NCI-H187 (cell line): ENCODE results near the gene EPGN.
"Not testable (repeated sequence)": the region's sequence is repeated elsewhere in the genome, so short reads cannot be mapped to it uniquely, and the experiment has no call there.

Experiments used
- DNase-seq, 2 experiments: peaks; one replicate each; lab custom pipeline; 2025; lab: John Stamatoyannopoulos, UW

The EPGN gene

GRCh38 chr4:74340421-74340820 is 32.2 kb downstream of the EPGN start:
- not testable (repeated sequence) for DNase-seq

DNA sequence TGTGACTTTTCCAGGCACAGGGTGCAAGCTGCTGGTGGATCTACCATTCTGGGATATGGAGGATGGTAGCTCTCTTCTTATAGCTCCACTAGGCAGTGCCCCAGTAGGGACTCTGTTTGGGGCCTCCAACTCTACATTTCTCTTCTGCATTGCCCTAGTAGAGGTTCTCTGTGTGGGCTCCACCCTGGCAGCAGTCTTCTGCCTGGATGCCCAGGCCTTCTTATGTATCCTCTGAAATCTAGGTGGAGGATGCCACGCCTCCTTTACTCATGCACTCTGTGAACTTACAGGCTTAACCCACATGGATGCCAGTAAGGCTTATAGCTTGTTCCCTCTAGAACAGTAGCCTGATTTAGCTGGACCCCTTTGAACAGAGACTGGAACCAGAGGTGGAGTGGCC is 35.8 kb downstream of the EPGN start:
- no peak for DNase-seq

GRCh38 chr4:74353858-74354257 is 45.6 kb downstream of the EPGN start:
- no peak for DNase-seq

DNA sequence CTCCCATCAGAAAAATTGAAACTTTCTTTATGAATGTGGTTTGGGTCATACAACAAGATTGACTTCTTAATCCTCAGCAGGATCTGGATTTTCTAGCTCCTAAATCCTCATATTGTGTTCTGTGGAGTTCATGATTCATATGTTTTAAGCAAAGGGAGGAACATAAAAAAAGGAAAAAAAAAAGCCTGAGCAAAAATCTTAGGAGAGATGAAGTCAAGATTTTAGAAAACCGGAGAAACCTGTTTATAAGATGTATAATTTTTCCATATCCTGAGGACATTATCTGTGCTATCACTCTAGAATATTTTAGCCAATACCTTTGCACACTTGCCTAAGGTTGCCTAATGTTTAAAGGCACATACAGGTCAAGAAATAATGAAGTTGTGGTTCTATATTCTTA is 49.7 kb downstream of the EPGN start:
- no peak for DNase-seq

DNA sequence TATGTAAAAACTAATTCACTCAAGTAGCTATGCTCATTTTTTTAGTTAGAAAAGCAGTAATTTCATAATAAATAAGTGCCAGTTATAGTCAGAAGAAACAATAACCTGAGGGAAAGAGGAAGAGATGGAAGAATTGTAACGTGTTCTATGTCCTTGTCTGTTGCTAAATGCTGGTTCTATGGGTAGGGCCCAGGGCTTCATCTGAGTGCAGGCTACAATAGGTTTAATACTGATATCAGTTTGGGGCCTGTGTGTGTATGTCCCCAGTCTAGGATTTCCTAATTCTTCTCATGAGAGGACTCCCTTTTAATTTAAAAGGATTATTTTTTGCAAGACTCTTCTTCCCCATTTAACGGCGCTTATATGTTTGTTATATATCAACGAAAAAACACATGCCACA is 53.4 kb downstream of the EPGN start:
- no peak for DNase-seq

- no peak for DNase-seq
Measured at GRCh38 chr4:74362347-74362746, 54.1 kb downstream of the EPGN start.

DNA sequence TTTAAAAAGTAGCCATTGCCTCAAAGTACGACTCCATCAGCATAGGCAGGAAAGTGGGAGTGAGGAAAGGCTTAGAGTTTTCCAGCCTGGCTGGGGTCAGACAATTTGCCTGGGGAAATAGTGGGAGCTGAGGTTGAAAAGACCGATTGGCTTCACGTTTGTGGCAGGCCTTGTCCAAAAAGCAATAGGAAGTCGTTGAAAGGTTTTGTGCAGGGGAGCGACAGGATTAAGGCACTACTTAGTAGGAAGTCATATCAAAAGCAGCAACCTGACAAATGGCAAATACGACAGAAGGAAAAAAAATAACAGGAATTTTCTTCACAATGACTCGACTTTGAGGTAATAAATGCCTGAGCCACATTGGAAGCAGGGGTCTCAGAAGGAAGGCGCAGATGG is 56.0 kb downstream of the EPGN start:
- DNase-seq: no peak

GRCh38 chr4:74364652-74365491 is 56.6 kb downstream of the EPGN start, which contains the start of gene EREG:
TSS of gene EREG (plus strand) at chr4:74365145. CDS start at chr4:74365309, 164 bp downstream.
- DNase-seq: no peak

DNA sequence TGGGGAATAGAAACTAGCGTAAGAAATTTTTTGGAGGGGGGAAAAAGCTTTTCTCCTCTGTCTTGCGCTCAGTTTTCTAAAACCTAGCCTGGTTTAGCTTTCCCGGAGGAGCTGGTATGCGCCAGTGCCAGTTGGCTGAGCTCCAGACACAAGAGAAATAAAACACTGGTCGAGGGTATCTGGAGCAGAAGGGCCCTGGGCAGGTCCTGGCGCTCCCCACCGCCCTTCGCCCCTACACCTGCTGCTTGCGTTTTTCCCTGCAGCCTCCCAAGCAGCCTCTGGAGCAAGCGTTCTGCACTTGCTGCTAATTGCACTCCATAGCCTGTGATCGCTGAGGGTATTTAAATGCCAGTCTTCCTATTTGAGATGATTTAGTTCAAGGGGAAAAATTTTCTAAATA is 57.5 kb downstream of the EPGN start:
- DNase-seq: peak; percentile 8 to 22
